HepG2 (cell line): ENCODE measurements around the gene PSMB10. TPM values are rescaled to one million over a fixed set of nuclear protein-coding genes. Genes with fewer than 3 reads are reported as not detected.

ENCODE experiments used
- CC2D1A ChIP-seq: sonication (generic); formaldehyde crosslinking; IDR thresholded peaks from 2 replicates; pipeline ENCODE4 v1.8.1; 2023; ENCODE audit warnings: mild to moderate bottlenecking, missing genetic modification reagents
- DR1 ChIP-seq: sonication (generic); formaldehyde crosslinking; IDR thresholded peaks from 2 replicates; pipeline ENCODE4 v1.8.0; 2021; ENCODE audit warnings: mild to moderate bottlenecking, missing genetic modification reagents, inconsistent platforms
- HOXA3 ChIP-seq: sonication (generic); formaldehyde crosslinking; IDR thresholded peaks from 2 replicates; pipeline ENCODE4 v1.5.0; 2020; ENCODE audit warnings: missing genetic modification reagents
- KLF11 ChIP-seq: IDR thresholded peaks from 2 replicates; pipeline ENCODE4 v1.6.1; 2016; ENCODE audit warnings: missing compliant biosample characterization
- MAZ ChIP-seq, 2 experiments: sonication (generic) in 1 of 2; formaldehyde crosslinking in 1 of 2; IDR thresholded peaks; 2 replicates each; pipeline versions ENCODE4 v1.5.0 to v1.6.1; 2012 to 2020; ENCODE audit warnings: low read depth in 2 of 2, mild to moderate bottlenecking in 2 of 2, borderline replicate concordance in 1 of 2, improper control_type of control experiment in 1 of 2, low read length in 1 of 2, missing genetic modification reagents in 1 of 2, moderate library complexity in 1 of 2
- MLX ChIP-seq: IDR thresholded peaks from 2 replicates; pipeline ENCODE4 v1.6.1; 2016
- MXD4 ChIP-seq: IDR thresholded peaks from 2 replicates; pipeline ENCODE4 v1.6.1; 2016; ENCODE audit warnings: mild to moderate bottlenecking, missing biosample characterization, missing genetic modification reagents
- POLR2AphosphoS5 ChIP-seq: IDR thresholded peaks from 2 replicates; pipeline ENCODE4 v1.6.1; 2012; ENCODE audit warnings: low read depth, low read length
- TFDP2 ChIP-seq: sonication (generic); formaldehyde crosslinking; IDR thresholded peaks from 2 replicates; pipeline ENCODE4 v1.4.0; 2020; ENCODE audit warnings: missing genetic modification reagents
- XRCC5 ChIP-seq: fragments of 200-400 bp; formaldehyde crosslinking; optimal IDR thresholded peaks from 2 replicates; pipeline ENCODE3; 2017; ENCODE audit warnings: mild to moderate bottlenecking, low read length
- ZNF329 ChIP-seq: sonication (generic); formaldehyde crosslinking; IDR thresholded peaks from 2 replicates; pipeline ENCODE4 v1.9.0; 2021; ENCODE audit warnings: low read depth, mild to moderate bottlenecking, missing genetic modification reagents
- polyA plus RNA-seq, 8 experiments: library from polyadenylated mRNA; depleted of rRNA in 3 of 8; stranded (reverse) in 7 of 8; unstranded in 1 of 8; fragments of >200 nt; fragmentation: Illumina TruSeq in 4 of 8; extraction: Trizol in 4 of 8; gene quantifications; 2 replicates each; pipeline versions ENCODE4 v1.2.1 to v1.2.3, GENCODE V29; 2011 to 2016; ENCODE audit warnings: low read depth in 4 of 8, missing spikeins in 1 of 8, mixed read lengths in 1 of 8; ENCODE audit not compliant: insufficient read depth in 1 of 8
- total RNA-seq, 5 experiments: library from RNA; depleted of rRNA; stranded (reverse); fragments of >200 nt; fragmentation: Illumina TruSeq; extraction: Trizol; gene quantifications; 2 replicates each; pipeline ENCODE4 v1.2.3, GENCODE V29; 2016; ENCODE audit warnings: low read depth in 1 of 5
- TF ChIP-seq, protein P1 (sequence below): sonication (generic); formaldehyde crosslinking; IDR thresholded peaks from 2 replicates; pipeline ENCODE4 v1.5.1; 2020; ENCODE audit warnings: mild to moderate bottlenecking, missing genetic modification reagents, moderate library complexity
- TF ChIP-seq, protein P2 (sequence below), 2 experiments: sonication (generic) in 1 of 2; formaldehyde crosslinking in 1 of 2; IDR thresholded peaks; 2 replicates each; pipeline versions ENCODE4 v1.4.0 to v1.6.1; 2016 to 2020; ENCODE audit warnings: borderline replicate concordance in 1 of 2, low read depth in 1 of 2, mild to moderate bottlenecking in 1 of 2, missing genetic modification reagents in 1 of 2
- TF ChIP-seq, protein P3 (sequence below): sonication (generic); formaldehyde crosslinking; IDR thresholded peaks from 2 replicates; pipeline ENCODE4 v1.5.0; 2020; ENCODE audit warnings: mild to moderate bottlenecking, missing genetic modification reagents

The PSMB10 gene
- total and polyA plus RNA-seq, 2 of the 13 experiments (the other 11 are each of a cell fraction or from before 2014, with no cell fraction given): 12.7 to 65.9 TPM

DNA sequence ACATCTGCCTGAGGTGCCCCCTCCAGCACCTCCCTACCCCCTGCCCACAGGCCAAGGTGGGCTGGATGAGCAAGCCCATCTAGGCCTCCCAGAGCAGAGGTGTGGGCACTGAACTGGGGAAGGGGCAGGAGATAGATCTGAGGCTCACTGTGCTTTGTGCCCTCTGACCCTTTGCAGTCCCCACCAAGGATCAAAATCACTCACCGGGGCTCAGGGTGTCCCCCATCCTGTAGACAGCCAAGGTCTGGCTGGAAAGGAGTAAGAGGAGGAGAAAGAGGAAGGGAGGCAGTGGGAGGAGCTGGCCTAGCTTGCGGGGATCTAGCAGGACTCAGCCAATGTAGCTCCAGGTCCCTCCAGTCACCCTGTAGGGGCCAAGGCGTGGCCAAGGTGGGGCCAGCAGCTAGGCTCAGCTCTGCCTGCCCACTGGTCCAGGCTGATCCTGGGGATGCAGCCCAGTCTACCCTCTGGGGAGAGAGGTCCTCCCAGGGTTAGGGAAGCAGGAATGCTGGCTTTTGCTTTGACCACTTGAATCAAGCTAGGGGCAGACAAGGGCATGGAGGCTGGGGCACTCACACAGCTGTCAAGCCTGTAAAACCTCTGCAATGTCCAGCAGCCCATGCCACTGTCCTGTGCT is 30.0 kb upstream of the PSMB10 start (continued):
- TF ChIP-seq, protein P1, sequence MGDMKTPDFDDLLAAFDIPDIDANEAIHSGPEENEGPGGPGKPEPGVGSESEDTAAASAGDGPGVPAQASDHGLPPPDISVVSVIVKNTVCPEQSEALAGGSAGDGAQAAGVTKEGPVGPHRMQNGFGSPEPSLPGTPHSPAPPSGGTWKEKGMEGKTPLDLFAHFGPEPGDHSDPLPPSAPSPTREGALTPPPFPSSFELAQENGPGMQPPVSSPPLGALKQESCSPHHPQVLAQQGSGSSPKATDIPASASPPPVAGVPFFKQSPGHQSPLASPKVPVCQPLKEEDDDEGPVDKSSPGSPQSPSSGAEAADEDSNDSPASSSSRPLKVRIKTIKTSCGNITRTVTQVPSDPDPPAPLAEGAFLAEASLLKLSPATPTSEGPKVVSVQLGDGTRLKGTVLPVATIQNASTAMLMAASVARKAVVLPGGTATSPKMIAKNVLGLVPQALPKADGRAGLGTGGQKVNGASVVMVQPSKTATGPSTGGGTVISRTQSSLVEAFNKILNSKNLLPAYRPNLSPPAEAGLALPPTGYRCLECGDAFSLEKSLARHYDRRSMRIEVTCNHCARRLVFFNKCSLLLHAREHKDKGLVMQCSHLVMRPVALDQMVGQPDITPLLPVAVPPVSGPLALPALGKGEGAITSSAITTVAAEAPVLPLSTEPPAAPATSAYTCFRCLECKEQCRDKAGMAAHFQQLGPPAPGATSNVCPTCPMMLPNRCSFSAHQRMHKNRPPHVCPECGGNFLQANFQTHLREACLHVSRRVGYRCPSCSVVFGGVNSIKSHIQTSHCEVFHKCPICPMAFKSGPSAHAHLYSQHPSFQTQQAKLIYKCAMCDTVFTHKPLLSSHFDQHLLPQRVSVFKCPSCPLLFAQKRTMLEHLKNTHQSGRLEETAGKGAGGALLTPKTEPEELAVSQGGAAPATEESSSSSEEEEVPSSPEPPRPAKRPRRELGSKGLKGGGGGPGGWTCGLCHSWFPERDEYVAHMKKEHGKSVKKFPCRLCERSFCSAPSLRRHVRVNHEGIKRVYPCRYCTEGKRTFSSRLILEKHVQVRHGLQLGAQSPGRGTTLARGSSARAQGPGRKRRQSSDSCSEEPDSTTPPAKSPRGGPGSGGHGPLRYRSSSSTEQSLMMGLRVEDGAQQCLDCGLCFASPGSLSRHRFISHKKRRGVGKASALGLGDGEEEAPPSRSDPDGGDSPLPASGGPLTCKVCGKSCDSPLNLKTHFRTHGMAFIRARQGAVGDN (CRISPR knock-in tag): peak; percentile 91
- TF ChIP-seq HOXA3 (CRISPR knock-in tag) (peak; percentile 25; the same call in 1 of the 2 replicates), DR1 (CRISPR knock-in tag) (0 out of 2 replicates have a peak, but pooled peaks have one; percentile 48), XRCC5 (peak; percentile 55), MAZ (IDR thresholded peaks at IDR 0.05; ENCODE audit: borderline replicate concordance, low read depth, low read length) (no peak), MAZ (CRISPR knock-in tag; IDR thresholded peaks at IDR 0.05; ENCODE audit: low read depth) (0 out of 2 replicates have a peak, but pooled peaks have one; percentile 37), POLR2AphosphoS5 (peak; percentile 40), CC2D1A (CRISPR knock-in tag) (0 out of 2 replicates have a peak, but pooled peaks have one; percentile 6), KLF11 (CRISPR knock-in tag) (0 out of 2 replicates have a peak, but pooled peaks have one; percentile 5), MXD4 (0 out of 2 replicates have a peak, but pooled peaks have one; percentile 37), MLX (CRISPR knock-in tag) (no peak), TFDP2 (0 out of 2 replicates have a peak, but pooled peaks have one; percentile 24), ZNF329 (no peak)
- TF ChIP-seq, protein P2, sequence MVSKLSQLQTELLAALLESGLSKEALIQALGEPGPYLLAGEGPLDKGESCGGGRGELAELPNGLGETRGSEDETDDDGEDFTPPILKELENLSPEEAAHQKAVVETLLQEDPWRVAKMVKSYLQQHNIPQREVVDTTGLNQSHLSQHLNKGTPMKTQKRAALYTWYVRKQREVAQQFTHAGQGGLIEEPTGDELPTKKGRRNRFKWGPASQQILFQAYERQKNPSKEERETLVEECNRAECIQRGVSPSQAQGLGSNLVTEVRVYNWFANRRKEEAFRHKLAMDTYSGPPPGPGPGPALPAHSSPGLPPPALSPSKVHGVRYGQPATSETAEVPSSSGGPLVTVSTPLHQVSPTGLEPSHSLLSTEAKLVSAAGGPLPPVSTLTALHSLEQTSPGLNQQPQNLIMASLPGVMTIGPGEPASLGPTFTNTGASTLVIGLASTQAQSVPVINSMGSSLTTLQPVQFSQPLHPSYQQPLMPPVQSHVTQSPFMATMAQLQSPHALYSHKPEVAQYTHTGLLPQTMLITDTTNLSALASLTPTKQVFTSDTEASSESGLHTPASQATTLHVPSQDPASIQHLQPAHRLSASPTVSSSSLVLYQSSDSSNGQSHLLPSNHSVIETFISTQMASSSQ (IDR thresholded peaks at IDR 0.05; ENCODE audit: low read depth): no peak
- TF ChIP-seq, protein P2 (CRISPR knock-in tag; IDR thresholded peaks at IDR 0.05; ENCODE audit: borderline replicate concordance): peak; percentile 42; the same call in 1 of the 2 replicates
- TF ChIP-seq, protein P3, sequence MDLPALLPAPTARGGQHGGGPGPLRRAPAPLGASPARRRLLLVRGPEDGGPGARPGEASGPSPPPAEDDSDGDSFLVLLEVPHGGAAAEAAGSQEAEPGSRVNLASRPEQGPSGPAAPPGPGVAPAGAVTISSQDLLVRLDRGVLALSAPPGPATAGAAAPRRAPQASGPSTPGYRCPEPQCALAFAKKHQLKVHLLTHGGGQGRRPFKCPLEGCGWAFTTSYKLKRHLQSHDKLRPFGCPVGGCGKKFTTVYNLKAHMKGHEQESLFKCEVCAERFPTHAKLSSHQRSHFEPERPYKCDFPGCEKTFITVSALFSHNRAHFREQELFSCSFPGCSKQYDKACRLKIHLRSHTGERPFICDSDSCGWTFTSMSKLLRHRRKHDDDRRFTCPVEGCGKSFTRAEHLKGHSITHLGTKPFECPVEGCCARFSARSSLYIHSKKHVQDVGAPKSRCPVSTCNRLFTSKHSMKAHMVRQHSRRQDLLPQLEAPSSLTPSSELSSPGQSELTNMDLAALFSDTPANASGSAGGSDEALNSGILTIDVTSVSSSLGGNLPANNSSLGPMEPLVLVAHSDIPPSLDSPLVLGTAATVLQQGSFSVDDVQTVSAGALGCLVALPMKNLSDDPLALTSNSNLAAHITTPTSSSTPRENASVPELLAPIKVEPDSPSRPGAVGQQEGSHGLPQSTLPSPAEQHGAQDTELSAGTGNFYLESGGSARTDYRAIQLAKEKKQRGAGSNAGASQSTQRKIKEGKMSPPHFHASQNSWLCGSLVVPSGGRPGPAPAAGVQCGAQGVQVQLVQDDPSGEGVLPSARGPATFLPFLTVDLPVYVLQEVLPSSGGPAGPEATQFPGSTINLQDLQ (CRISPR knock-in tag): 0 out of 2 replicates have a peak, but pooled peaks have one; percentile 53
